HCT116 (cell line): ENCODE results near the gene RBM34. TPM values are rescaled to one million over a fixed set of nuclear protein-coding genes. Genes with fewer than 3 reads are reported as not detected.

Source experiments
- ATAC-seq: fragments of 200-7000 bp; cut with Tn5 transposase; 2 replicates; pipeline ENCODE4 v1.9.1; 2020; ENCODE audit warnings: mild to moderate bottlenecking, moderate library complexity
- BruUV-seq: library from RNA; stranded (reverse); fragments of 400-500 nt; replicated peaks from 2 replicates; lab custom pipeline; 2021; lab: Mats Ljungman, UMichigan
- CTCF ChIA-PET: fragments of 300-600 bp; sonication (Branson Sonifier 250); formaldehyde crosslinking; loops from one replicate; lab custom pipeline; 2021; ENCODE audit warnings: antibody characterized with exemption; lab: Charles Lee
- POLR2A ChIA-PET: fragments of 300-600, 350-600 bp; sonication (Branson Sonifier 250); formaldehyde crosslinking; loops from one replicate; lab custom pipeline; 2021; ENCODE audit warnings: antibody characterized with exemption; lab: Charles Lee
- RAD21 ChIA-PET, 2 experiments: fragments of 300-600 bp; sonication (Branson Sonifier 250); formaldehyde crosslinking; loops; one replicate each; lab custom pipeline; 2023; ENCODE audit warnings: low total read pairs in 2 of 2; ENCODE audit not compliant: uncharacterized antibody in 2 of 2, unreplicated experiment in 2 of 2, low non-redundant PET in 1 of 2; lab: Charles Lee
- DNase-seq: peaks from one replicate; pipeline ENCODE4 v3.0.0-alpha.2; 2010; ENCODE audit warnings: low read depth, low spot score
- H2AFZ ChIP-seq: fragments of 200-600 bp; shearing (Covaris generic), sonication (generic); 2 replicates; pipeline ENCODE4 v1.6.1; 2017; ENCODE audit warnings: low read depth, mixed run types, mixed read lengths, antibody characterized with exemption, low read length; ENCODE audit not compliant: poor library complexity, severe bottlenecking
- H3K27ac ChIP-seq: 2 replicates; pipeline ENCODE4 v1.5.1; 2012; ENCODE audit warnings: low read depth, low read length
- H3K27me3 ChIP-seq: fragments of 200-600 bp; sonication (generic); 2 replicates; pipeline ENCODE4 v1.6.1; 2016; ENCODE audit warnings: mixed run types, low read length, mixed read lengths; ENCODE audit not compliant: insufficient read depth
- H3K36me3 ChIP-seq, 2 experiments: fragments of 200-500 bp in 1 of 2; fragments of 200-600 bp in 1 of 2; sonication (Bioruptor generic) in 1 of 2; sonication (generic) in 1 of 2; 2 replicates each; pipeline versions ENCODE4 v1.5.1 to v1.6.1; 2014 to 2016; ENCODE audit warnings: low read length in 2 of 2, inconsistent platforms in 1 of 2, mixed read lengths in 1 of 2, mixed run types in 1 of 2; ENCODE audit not compliant: insufficient read depth in 2 of 2, control insufficient read depth in 1 of 2
- H3K4me1 ChIP-seq, 2 experiments: fragments of 200-600 bp in 1 of 2; sonication (generic) in 1 of 2; 2 replicates each; pipeline versions ENCODE4 v1.5.1 to v1.6.1; 2012 to 2017; ENCODE audit warnings: low read length in 2 of 2, inconsistent platforms in 1 of 2, mild to moderate bottlenecking in 1 of 2, mixed read lengths in 1 of 2, mixed run types in 1 of 2, moderate library complexity in 1 of 2; ENCODE audit not compliant: insufficient read depth in 2 of 2, control insufficient read depth in 1 of 2
- H3K4me2 ChIP-seq: fragments of 200-600 bp; sonication (generic); 2 replicates; pipeline ENCODE4 v1.6.1; 2017; ENCODE audit warnings: mixed run types, low read length, mixed read lengths
- H3K4me3 ChIP-seq, 2 experiments: fragments of 200-600 bp in 1 of 2; sonication (generic) in 1 of 2; replicated peaks in 1 of 2; 2 replicates each; pipeline ENCODE4 v1.5.1; 2011 to 2016; ENCODE audit warnings: low read length in 2 of 2, control low read depth in 1 of 2, low read depth in 1 of 2, mild to moderate bottlenecking in 1 of 2, mixed read lengths in 1 of 2, mixed run types in 1 of 2
- H3K79me2 ChIP-seq: fragments of 200-600 bp; sonication (generic); 2 replicates; pipeline ENCODE4 v1.6.1; 2017; ENCODE audit warnings: mild to moderate bottlenecking, mixed run types, low read length, moderate library complexity, mixed read lengths; ENCODE audit not compliant: insufficient read depth
- H3K9ac ChIP-seq: fragments of 200-600 bp; sonication (generic); 2 replicates; pipeline ENCODE4 v1.6.1; 2016; ENCODE audit warnings: low read length, mixed read lengths
- H3K9me2 ChIP-seq: fragments of 200-600 bp; sonication (generic), shearing (Covaris generic); 2 replicates; pipeline ENCODE4 v1.6.1; 2017; ENCODE audit warnings: mixed run types, mild to moderate bottlenecking, moderate library complexity; ENCODE audit not compliant: insufficient read depth
- H3K9me3 ChIP-seq, 2 experiments: fragments of 200-500 bp in 1 of 2; fragments of 200-600 bp in 1 of 2; sonication (Bioruptor generic) in 1 of 2; sonication (generic) in 1 of 2; 2 replicates each; pipeline ENCODE4 v1.6.1; 2014 to 2017; ENCODE audit warnings: low read length in 2 of 2, mixed read lengths in 2 of 2, inconsistent platforms in 1 of 2, low read depth in 1 of 2, mild to moderate bottlenecking in 1 of 2, mixed run types in 1 of 2, moderate library complexity in 1 of 2; ENCODE audit not compliant: control insufficient read depth in 1 of 2, insufficient read depth in 1 of 2
- H4K20me1 ChIP-seq: fragments of 200-600 bp; sonication (generic), shearing (Covaris generic); 2 replicates; pipeline ENCODE4 v1.6.1; 2017; ENCODE audit warnings: mixed run types, mild to moderate bottlenecking, moderate library complexity; ENCODE audit not compliant: insufficient read depth
- CEBPB ChIP-seq: IDR thresholded peaks from 2 replicates; pipeline ENCODE4 v1.6.1; 2012; ENCODE audit warnings: low read depth
- ELF1 ChIP-seq: IDR thresholded peaks from 2 replicates; pipeline ENCODE4 v1.6.1; 2012; ENCODE audit warnings: low read depth, borderline replicate concordance
- EZH2 ChIP-seq: fragments of 200-600 bp; sonication (generic); IDR thresholded peaks from 2 replicates; pipeline ENCODE4 v1.6.1; 2017; ENCODE audit warnings: antibody characterized with exemption, mixed run types
- POLR2A ChIP-seq: IDR thresholded peaks from 2 replicates; pipeline ENCODE4 v1.7.0; 2011; ENCODE audit warnings: borderline replicate concordance; ENCODE audit not compliant: insufficient read depth, insufficient read length; ENCODE audit errors: extremely low read depth
- REST ChIP-seq: IDR thresholded peaks from 2 replicates; pipeline ENCODE4 v1.6.1; 2012; ENCODE audit warnings: low read depth
- SIN3A ChIP-seq: IDR thresholded peaks from 2 replicates; pipeline ENCODE4 v1.6.1; 2012; ENCODE audit warnings: low read depth
- ZBTB33 ChIP-seq: IDR thresholded peaks from 2 replicates; pipeline ENCODE4 v1.6.1; 2011; ENCODE audit warnings: mild to moderate bottlenecking, low read length, moderate library complexity; ENCODE audit not compliant: insufficient replicate concordance; ENCODE audit errors: extremely low read depth
- intact Hi-C: fragments of 100-400 bp; cut with micrococcal nuclease; formaldehyde crosslinking; loops from 2 replicates; pipeline ENCODE4 v1.10.0; 2022
- total RNA-seq: library from RNA; stranded (reverse); gene quantifications from one replicate; pipeline ENCODE4 v1.2.1, GENCODE V29; 2021; ENCODE audit not compliant: unreplicated experiment

Gene RBM34
- total RNA-seq, 1 experiment from 2014 or later, result 82.0 TPM

GRCh38 chr1:235106457-235106856, 54.6 kb downstream of the RBM34 start (continued):
- TF ChIP-seq POLR2A (no peak), REST (no peak)
- TF ChIP-seq, all 23 proteins: peak for 0

- Histone ChIP-seq H3K9me2 (no peaks in the 10 kb centered on the region), H3K27ac (no peak overlapping the region), H3K4me3 (no peak overlapping the region), H4K20me1 (0 out of 2 replicates have a peak, but pooled peaks cover 10% of the 10 kb centered on the region), H3K79me2 (peaks cover 5% of the 10 kb centered on the region), H3K4me1 (peaks cover 4 to 14% of the 10 kb centered on the region in 2 experiments; a peak in 3 of 4 replicates), H3K4me2 (peak overlapping the region; percentile 71; the same call in 1 of the 2 replicates), H3K9ac (no peak overlapping the region), H2AFZ (no peak overlapping the region), H3K36me3 (peaks cover 8 to 28% of the 10 kb centered on the region in 2 experiments; a peak in 3 of 4 replicates), H3K27me3 (no peaks in the 10 kb centered on the region), H3K9me3 (no peaks in the 10 kb centered on the region)
- ChIA-PET RAD21 (no interaction called here), POLR2A (interaction anchor here (1.0 kb wide), 1 partner anchor 400 kb away, joined by 3 read pairs; no protein-coding TSS in a partner anchor), CTCF (interaction anchor here (0.6 to 5.0 kb wide), 6 partner anchors 308 to 677 kb away, joined by 3 to 36 read pairs (median 4); partner anchors contain the start of gene B3GALNT2)
- ATAC-seq, result no peak
- no peak for TF ChIP-seq CEBPB
- TF ChIP-seq SIN3A, result no peak
- no peak for TF ChIP-seq ZBTB33
- no peak for TF ChIP-seq ELF1
- TF ChIP-seq EZH2, result no peak
- DNase-seq, result no peak
- BruUV-seq, result no TSS peak
- intact Hi-C loops, result no loop called here
Measured at GRCh38 chr1:235105051-235106043, 55.7 kb downstream of the RBM34 start.
